Upper lobe of left lung (tissue), 6 donors: ENCODE data around the gene C16orf89. TPM values are rescaled to one million over a fixed set of nuclear protein-coding genes. Genes with fewer than 3 reads are reported as not detected.
"Not testable (repeated sequence)": the region's sequence is repeated elsewhere in the genome, so short reads cannot be mapped to it uniquely, and the experiment has no call there.

Experiments
- ATAC-seq, 2 donors: fragments of 200-7000 bp; cut with Tn5 transposase; one replicate each; pipeline ENCODE4 v1.9.1; 2022; ENCODE audit warnings: mild to moderate bottlenecking in 2 of 2, moderate library complexity in 2 of 2; ENCODE audit not compliant: low FRiP score in 2 of 2
- DNase-seq, 2 donors: peaks; one replicate each; pipeline ENCODE4 v3.0.0-alpha.2; 2019 to 2020
- H3K27ac ChIP-seq, 4 donors: fragments of 200-600 bp; sonication (generic); one replicate each; pipeline ENCODE4 v1.5.1; 2016 to 2019
- H3K27me3 ChIP-seq, 4 donors: fragments of 200-600 bp; sonication (generic); one replicate each; pipeline ENCODE4 v1.5.1; 2017 to 2019
- H3K36me3 ChIP-seq, 4 donors: fragments of 200-600 bp; sonication (generic); one replicate each; pipeline ENCODE4 v1.5.1; 2016 to 2019
- H3K4me1 ChIP-seq, 4 donors: fragments of 200-600 bp; sonication (generic); one replicate each; pipeline ENCODE4 v1.5.1; 2018 to 2019
- H3K4me3 ChIP-seq, 4 donors: fragments of 200-600 bp; sonication (generic); one replicate each; pipeline ENCODE4 v1.5.1; 2017 to 2019; ENCODE audit warnings: mild to moderate bottlenecking in 2 of 4, moderate library complexity in 1 of 4
- H3K9me3 ChIP-seq, 4 donors: fragments of 200-600 bp; sonication (generic); one replicate each; pipeline ENCODE4 v1.5.1; 2018 to 2019
- CTCF ChIP-seq, 6 experiments: fragments of 450-650 bp in 4 of 6; fragments of 200-600 bp in 2 of 6; sonication (generic) in 2 of 6; IDR thresholded peaks; one replicate each; pipeline ENCODE4 v1.5.1; 2016 to 2019; ENCODE audit warnings: antibody characterized with exemption in 6 of 6
- EP300 ChIP-seq, 4 donors: sonication (generic); formaldehyde crosslinking; IDR thresholded peaks; one replicate each; pipeline ENCODE4 v1.5.1; 2017; ENCODE audit warnings: antibody characterized with exemption in 4 of 4, control low read depth in 2 of 4
- POLR2A ChIP-seq, 4 donors: fragments of 450-650 bp; IDR thresholded peaks; one replicate each; pipeline ENCODE4 v1.5.1; 2016 to 2017; ENCODE audit warnings: antibody characterized with exemption in 4 of 4, mild to moderate bottlenecking in 2 of 4
- POLR2AphosphoS5 ChIP-seq, 2 donors: sonication (generic); formaldehyde crosslinking; IDR thresholded peaks; one replicate each; pipeline ENCODE4 v1.5.1; 2017; ENCODE audit warnings: antibody characterized with exemption in 2 of 2
- WGBS, 2 donors: methylation state at CpG; one replicate each; pipeline ENCODE4 v1.1.5; 2017 to 2018; 5-methylcytosine and 5-hydroxymethylcytosine counted together
- total RNA-seq, 6 donors: library from RNA; depleted of rRNA in 4 of 6; stranded (reverse); fragments of >200 nt in 4 of 6; gene quantifications; one replicate each; pipeline versions ENCODE4 v1.1.0 to v1.2.1, GENCODE V29; 2016 to 2021
- donor health status: DM: no; HTN: no; CAD: no; lungs with moderate emphysema.
- donor health status: DM: no; HTN: yes; CAD: no; lungs with severe emphysema.

C16orf89 gene
- total RNA-seq, 6 donors from 2014 or later: 45.7 to 272 (median 174) TPM

- H3K27me3 ChIP-seq, H3K27ac ChIP-seq, DNase-seq, H3K4me1 ChIP-seq, ATAC-seq, H3K9me3 ChIP-seq, H3K4me3 ChIP-seq: not testable (repeated sequence)
- H3K36me3 ChIP-seq: peaks cover 0 to 57% (median 23%) of the 10 kb centered on the region in 4 donors
- WGBS, 2 donors: 91 to 94% methylated on average over 6 to 18 of the region's 18 CpGs
Observed at GRCh38 chr16:5088086-5088790, 22.5 kb upstream of the C16orf89 start.

- not testable (repeated sequence) for H3K9me3 ChIP-seq, H3K4me3 ChIP-seq, ATAC-seq, DNase-seq, H3K27ac ChIP-seq, H3K4me1 ChIP-seq, H3K27me3 ChIP-seq
- peaks cover 0 to 68% (median 34%) of the 10 kb centered on the region in 4 donors for H3K36me3 ChIP-seq
- WGBS, 2 donors: 90 to 94% methylated on average over 10 to 11 of the region's 11 CpGs
Observed at GRCh38 chr16:5085716-5086115, 20.0 kb upstream of the C16orf89 start.

- peak in 1 of 2 donors; percentile 48 for DNase-seq
- H3K27me3 ChIP-seq, H3K9me3 ChIP-seq, H3K4me1 ChIP-seq, ATAC-seq, H3K27ac ChIP-seq, H3K4me3 ChIP-seq: not testable (repeated sequence)
- peak; percentile 23 to 63 (median 60) for TF ChIP-seq CTCF (IDR thresholded peaks at IDR 0.05)
- H3K36me3 ChIP-seq: peaks cover 0 to 65% (median 34%) of the 10 kb centered on the region in 4 donors
- 71 to 74% methylated on average over 10 of the region's 10 CpGs for WGBS, 2 donors
Observed at GRCh38 chr16:5084802-5085201, 19.0 kb upstream of the C16orf89 start.

GRCh38 chr16:5084099-5084731 is 18.5 kb upstream of the C16orf89 start:
- H3K4me3 ChIP-seq, H3K27ac ChIP-seq, H3K9me3 ChIP-seq, DNase-seq, H3K27me3 ChIP-seq, H3K4me1 ChIP-seq, ATAC-seq: not testable (repeated sequence)
- WGBS, 2 donors: 80 to 86% methylated on average over 11 of the region's 11 CpGs
- H3K36me3 ChIP-seq: peaks cover 0 to 66% (median 36%) of the 10 kb centered on the region in 4 donors

- not testable (repeated sequence) for H3K27ac ChIP-seq, DNase-seq, H3K4me1 ChIP-seq, H3K9me3 ChIP-seq, H3K4me3 ChIP-seq, H3K27me3 ChIP-seq, ATAC-seq
- 87 to 100% methylated on average over 3 to 9 of the region's 9 CpGs for WGBS, 2 donors
- peaks cover 0 to 68% (median 36%) of the 10 kb centered on the region in 4 donors for H3K36me3 ChIP-seq
Observed at GRCh38 chr16:5083646-5084045, 17.9 kb upstream of the C16orf89 start.

GRCh38 chr16:5080996-5081395 is 15.2 kb upstream of the C16orf89 start:
- H3K4me3 ChIP-seq, ATAC-seq, H3K27me3 ChIP-seq, H3K27ac ChIP-seq, H3K4me1 ChIP-seq, H3K9me3 ChIP-seq: not testable (repeated sequence)
- WGBS, 2 donors: 57 to 82% methylated on average over 8 to 9 of the region's 9 CpGs
- peaks cover 0 to 81% (median 45%) of the 10 kb centered on the region in 4 donors for H3K36me3 ChIP-seq
- DNase-seq: peak in 1 of 2 donors; percentile 36

- not testable (repeated sequence) for H3K9me3 ChIP-seq, DNase-seq, H3K27me3 ChIP-seq, H3K4me1 ChIP-seq, H3K27ac ChIP-seq, H3K4me3 ChIP-seq, ATAC-seq
- peaks cover 0 to 81% (median 45%) of the 10 kb centered on the region in 4 donors for H3K36me3 ChIP-seq
- WGBS, 2 donors: 88 to 91% methylated on average over 7 to 12 of the region's 12 CpGs
Observed at GRCh38 chr16:5080461-5080860, 14.7 kb upstream of the C16orf89 start.

GRCh38 chr16:5078626-5079025 is 12.9 kb upstream of the C16orf89 start:
- H3K4me1 ChIP-seq: peaks cover 0 to 6% (median 0%) of the 10 kb centered on the region in 4 donors
- WGBS, 2 donors: 96 to 100% methylated on average over 7 to 17 of the region's 17 CpGs
- no peak for DNase-seq
- ATAC-seq: no peak
- TF ChIP-seq EP300 (IDR thresholded peaks at IDR 0.05): no peak
- TF ChIP-seq CTCF (IDR thresholded peaks at IDR 0.05): no peak
- no peak for TF ChIP-seq POLR2AphosphoS5 (IDR thresholded peaks at IDR 0.05)
- no peak for TF ChIP-seq POLR2A (IDR thresholded peaks at IDR 0.05)
- H3K9me3 ChIP-seq: no peaks in the 10 kb centered on the region
- peaks cover 0 to 86% (median 44%) of the 10 kb centered on the region in 4 donors for H3K36me3 ChIP-seq
- H3K27me3 ChIP-seq: no peaks in the 10 kb centered on the region
- H3K27ac ChIP-seq: no peak overlapping the region
- H3K4me3 ChIP-seq: no peak overlapping the region
